ENCODE data around the gene ATG7.
"Not testable (repeated sequence)": the region's sequence is repeated elsewhere in the genome, so short reads cannot be mapped to it uniquely, and the experiment has no call there.

The ATG7 gene

DNA sequence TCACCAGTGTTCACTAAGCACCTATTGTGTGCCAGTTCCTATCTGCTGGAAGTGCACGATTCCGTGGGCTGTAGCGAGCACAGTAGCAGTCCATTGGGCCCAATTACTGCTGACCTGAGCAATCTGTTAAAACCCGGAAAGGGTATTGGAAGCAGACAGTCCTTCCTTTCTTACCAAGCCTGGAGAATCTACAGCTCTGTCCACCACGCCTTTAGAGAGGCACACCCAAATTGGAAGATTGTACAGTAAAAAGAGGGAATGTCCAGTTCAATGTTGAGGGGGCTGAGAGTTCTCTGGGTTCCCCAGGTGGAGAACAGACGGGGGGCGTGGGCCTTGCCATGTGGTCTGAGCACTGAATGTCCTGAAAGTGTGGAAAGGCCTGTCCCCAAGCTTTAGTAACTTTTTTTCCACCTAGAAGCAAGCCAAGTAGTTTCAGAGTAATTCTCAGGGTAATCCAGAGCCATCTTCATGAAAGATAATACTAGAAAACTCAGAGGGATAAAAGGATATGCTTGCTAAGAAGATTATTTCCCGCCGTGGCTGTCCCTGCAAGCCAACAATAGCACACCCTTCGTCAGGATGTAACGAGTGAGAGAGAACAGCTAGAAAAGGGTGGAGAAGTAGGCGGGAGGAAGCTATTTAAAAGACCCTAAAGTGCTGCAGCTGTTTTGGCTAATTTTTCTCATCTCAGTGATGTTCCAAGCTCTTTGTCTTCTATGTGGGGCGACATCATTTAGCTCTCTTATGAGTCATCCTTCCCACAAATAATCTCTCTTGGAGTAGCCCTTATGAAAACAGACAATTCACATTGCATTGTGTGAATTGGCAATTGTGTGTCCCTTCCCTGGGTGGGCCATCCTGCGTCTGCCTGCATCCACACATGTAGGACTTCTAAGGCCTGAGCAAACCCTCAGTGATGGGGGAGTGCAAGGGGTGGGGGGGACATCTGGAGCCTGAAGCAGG lies 181.0 kb downstream of the ATG7 start:
- in situ Hi-C loops (cut with HindIII; ENCODE audit: low sequenced_read_pairs) = no loop called here

DNA sequence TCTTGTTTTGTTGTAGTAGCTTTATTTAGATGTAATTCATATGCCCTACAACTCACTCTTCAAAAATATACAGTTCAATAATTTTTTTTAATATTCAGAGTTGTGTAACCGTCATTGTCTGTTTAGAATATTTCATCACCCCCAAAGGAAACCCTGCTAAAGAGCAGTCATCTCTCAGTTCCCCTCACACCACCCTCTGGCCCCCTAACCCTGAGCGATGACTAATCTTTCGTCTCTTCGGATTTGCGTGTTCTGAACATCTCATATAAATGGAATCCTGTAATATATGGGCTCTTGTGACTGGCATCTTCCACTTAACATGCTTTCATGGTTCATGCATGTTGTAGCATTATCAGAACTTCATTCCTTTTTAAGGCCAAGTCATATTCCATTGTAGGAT lies 183.8 kb downstream of the ATG7 start:
- in situ Hi-C loops (cut with HindIII; ENCODE audit: low sequenced_read_pairs) = no loop called here

- in situ Hi-C loops (cut with HindIII; ENCODE audit: low sequenced_read_pairs) = no loop called here
Observed at GRCh38 chr3:11457135-11457534, 184.9 kb downstream of the ATG7 start.

DNA sequence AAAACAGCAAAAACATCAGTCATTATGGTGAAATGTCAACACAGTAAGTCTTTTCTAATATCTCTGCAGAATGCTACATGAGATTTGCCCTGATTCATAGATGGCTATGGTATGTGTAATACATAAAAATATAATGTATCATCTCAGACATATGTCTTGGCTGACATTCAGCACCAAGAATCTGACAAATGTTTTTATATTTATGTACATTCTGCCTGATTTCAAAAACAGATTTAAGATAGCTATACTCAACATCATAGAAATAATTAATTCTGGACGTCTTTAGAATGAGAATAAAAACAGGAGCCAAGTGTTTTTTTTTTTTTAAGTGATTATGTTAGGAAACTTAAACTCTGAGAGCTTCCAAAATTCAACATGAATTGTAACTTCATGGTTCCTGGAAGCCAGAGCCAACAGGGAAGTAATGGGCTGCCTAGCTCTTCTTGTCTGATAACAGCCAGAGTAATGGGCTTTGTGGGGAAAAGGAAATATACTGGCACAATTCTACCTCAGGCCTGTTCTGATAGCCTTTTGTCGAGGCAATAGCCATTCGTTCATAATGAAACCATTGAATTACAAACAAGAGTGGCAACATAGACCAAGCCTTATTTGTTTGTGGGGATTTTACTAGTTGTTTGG lies 187.1 kb downstream of the ATG7 start:
- in situ Hi-C loops (cut with HindIII; ENCODE audit: low sequenced_read_pairs) = no loop called here

GRCh38 chr3:11461226-11461625 lies 189.0 kb downstream of the ATG7 start:
- in situ Hi-C loops (cut with HindIII; ENCODE audit: low sequenced_read_pairs) = no loop called here

DNA sequence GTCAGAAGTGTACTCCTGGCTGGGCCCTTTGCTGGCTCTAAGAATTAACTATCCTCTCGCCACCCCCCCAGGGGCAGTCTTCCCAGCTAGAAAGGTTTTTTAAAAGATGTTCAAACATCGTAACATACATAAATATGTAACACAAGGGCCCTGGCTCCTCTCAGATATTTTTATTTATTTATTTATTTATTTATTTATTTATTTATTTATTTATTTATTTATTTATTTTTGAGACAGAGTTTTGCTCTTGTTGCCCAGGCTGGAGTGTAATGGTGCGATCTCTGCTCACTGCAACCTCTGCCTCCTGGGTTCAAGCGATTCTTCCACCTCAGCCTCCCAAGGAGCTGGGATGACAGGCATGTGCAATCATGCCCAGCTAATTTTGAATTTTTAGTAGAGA lies 190.5 kb downstream of the ATG7 start:
- in situ Hi-C loops (cut with HindIII; ENCODE audit: low sequenced_read_pairs) = not testable (repeated sequence)

GRCh38 chr3:11463591-11463990 lies 191.4 kb downstream of the ATG7 start:
- in situ Hi-C loops (cut with HindIII; ENCODE audit: low sequenced_read_pairs) = no loop called here

GRCh38 chr3:11464356-11464755 lies 192.2 kb downstream of the ATG7 start:
- in situ Hi-C loops (cut with HindIII; ENCODE audit: low sequenced_read_pairs) = no loop called here

DNA sequence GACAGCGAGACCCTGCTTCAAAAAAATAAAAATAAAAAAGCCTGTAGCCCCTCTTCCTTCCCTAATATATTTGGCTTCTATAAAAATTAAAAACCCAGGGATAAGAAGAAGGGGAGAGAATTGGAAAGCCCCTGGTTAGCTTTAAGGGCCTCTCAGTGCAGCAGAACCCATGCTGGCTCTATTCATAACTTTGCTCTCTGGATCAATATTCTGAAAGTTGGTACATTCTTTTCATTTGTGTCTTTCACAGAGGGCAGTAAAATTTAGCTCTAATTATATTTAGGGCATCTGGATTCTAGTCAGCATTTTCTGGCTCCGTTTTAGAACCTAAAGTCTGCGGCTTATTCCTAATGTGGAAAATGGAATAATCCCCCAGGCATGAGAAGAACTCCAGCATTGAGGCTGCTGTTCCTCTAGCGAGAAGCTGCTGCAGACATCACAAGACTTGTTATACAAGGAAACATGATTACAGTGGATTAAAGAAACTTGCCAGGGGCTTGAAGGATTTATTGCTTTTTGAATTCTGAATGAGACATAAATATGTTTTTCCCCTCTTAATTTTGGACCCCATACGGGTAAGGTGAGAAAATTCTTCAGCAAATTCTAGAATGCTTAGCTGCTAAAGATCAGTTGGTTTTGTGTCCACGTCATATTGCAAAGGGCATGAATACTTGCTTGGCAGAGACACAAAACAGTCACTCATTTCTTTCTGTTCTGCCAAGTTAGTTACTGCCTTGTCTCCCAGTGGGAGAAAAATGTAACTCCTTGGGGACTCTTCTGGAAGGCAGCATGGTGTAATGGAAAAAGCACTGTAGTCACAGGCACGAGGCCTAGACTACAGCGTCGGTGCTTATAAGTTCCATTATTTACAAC lies 193.8 kb downstream of the ATG7 start:
- in situ Hi-C loops (cut with HindIII; ENCODE audit: low sequenced_read_pairs) = no loop called here

GRCh38 chr3:11467875-11468274 lies 195.7 kb downstream of the ATG7 start:
- in situ Hi-C loops (cut with HindIII; ENCODE audit: low sequenced_read_pairs) = no loop called here

DNA sequence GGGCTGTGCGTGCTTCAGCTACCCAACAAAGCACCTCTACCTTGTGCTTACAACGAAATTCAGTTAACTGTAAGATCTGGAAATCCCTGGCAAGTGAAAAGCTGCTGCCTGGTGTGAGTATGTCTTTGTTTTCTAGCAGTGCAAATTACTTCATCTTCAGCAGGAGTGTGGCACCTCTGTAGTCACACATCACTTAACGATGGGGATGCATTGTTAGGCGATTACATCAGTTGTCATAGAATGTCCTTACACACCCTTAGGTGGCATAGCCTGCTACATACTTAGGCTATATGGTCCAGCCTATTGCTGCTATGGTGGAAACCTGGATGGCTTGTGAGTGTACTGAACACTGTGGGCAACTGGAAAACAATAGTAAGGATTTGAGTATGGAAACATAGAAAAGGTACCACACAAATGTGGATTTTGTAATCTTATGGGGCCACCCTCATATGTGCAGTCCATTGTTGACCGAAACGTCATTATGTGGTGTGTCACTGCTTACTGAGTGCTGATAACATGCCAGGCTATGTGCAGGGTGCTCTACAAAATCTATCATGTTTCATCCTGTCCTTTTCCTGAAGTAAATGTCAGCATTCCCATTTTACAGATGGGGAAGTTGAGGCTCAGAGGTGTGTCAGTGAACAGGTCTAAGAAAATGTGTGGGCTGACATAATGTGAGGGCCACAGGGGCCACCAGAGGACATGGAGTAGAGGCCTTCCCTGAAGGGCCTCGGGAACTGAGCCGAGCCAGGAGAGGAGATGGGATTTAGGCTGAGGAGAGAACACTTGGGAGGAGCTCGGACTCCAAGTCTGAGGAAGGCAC lies 198.0 kb downstream of the ATG7 start:
- in situ Hi-C loops (cut with HindIII; ENCODE audit: low sequenced_read_pairs) = no loop called here

GRCh38 chr3:11475324-11475723 lies 203.1 kb downstream of the ATG7 start:
- in situ Hi-C loops (cut with HindIII; ENCODE audit: low sequenced_read_pairs) = no loop called here

GRCh38 chr3:11476735-11477144 lies 204.5 kb downstream of the ATG7 start:
- in situ Hi-C loops (cut with HindIII; ENCODE audit: low sequenced_read_pairs) = no loop called here

DNA sequence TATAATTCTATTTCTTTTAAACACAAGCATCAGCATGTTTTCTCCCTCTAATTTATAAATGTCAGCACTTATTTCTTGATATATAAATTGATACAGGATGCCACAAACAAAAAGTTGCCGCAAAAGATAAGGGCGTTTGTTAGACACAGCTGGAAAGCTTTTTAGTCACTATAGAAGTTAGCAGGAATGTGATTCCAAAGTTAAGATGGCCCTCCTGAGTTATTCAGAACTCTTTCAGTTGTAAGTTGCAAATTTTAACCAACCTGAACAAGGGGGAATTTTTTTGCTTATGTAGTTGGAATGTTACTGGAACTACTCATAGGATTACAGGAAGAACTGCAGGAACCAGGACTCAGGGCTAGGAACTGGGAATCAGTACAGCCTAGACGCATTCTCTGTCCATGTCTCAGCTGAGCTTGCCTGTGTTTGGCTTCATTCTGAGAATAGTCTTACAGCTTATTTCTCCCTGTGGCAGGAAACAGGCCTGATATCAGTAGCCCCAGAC lies 205.3 kb downstream of the ATG7 start:
- in situ Hi-C loops (cut with HindIII; ENCODE audit: low sequenced_read_pairs) = no loop called here

GRCh38 chr3:11478167-11478566 lies 206.0 kb downstream of the ATG7 start:
- in situ Hi-C loops (cut with HindIII; ENCODE audit: low sequenced_read_pairs) = no loop called here

GRCh38 chr3:11479221-11479620 lies 207.0 kb downstream of the ATG7 start:
- in situ Hi-C loops (cut with HindIII; ENCODE audit: low sequenced_read_pairs) = no loop called here

DNA sequence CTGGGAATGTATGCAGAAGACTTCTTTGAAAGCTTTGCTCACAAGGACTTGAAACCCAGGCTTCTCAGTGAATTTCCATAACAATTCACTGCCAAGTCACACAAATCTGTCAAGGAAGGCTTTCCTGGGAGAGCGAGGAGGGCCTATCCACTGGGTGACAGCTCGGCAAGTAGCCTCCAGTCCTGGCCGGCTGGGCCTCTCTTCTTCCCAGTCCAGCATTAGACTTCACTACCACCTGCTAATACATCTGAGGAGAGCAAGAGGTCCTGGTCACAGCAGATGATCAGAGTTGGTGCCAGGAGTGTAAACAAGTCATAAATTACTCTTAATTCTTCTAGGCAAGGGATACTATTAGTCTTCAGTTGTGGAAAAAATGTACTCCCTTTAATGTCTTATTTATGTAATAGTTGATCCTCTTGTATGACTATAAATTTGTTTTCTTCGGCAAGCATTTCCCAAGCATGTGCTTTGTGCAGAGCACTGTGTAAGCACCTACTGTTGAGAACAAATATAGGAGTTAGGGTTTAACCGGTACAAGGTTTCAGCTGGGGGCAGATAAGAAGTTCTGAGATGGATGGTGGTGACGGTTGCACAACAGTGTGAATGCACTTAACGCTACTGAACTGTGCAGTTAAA lies 208.6 kb downstream of the ATG7 start:
- in situ Hi-C loops (cut with HindIII; ENCODE audit: low sequenced_read_pairs) = no loop called here

DNA sequence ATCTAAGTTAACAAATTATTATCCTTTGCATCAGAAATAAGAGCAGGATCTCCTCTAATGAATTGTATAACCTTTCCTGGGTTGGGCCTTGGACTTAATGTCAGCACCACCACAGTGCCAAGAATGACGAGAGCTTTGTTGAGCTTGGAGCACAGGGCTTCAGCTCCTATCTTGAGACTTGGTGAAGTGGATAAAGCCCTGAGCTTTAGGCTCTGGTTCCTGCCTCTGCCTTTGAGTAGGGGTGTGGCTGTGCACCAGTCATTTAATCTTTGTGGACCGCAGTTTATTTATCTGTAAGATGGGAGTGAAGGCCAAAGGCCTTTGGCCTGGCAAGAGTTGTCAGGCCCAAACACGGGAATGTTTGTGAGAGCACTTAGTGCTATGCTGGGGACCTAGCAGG lies 209.4 kb downstream of the ATG7 start:
- in situ Hi-C loops (cut with HindIII; ENCODE audit: low sequenced_read_pairs) = no loop called here

- in situ Hi-C loops (cut with HindIII; ENCODE audit: low sequenced_read_pairs) = no loop called here
Observed at GRCh38 chr3:11482021-11482420, 209.8 kb downstream of the ATG7 start.

DNA sequence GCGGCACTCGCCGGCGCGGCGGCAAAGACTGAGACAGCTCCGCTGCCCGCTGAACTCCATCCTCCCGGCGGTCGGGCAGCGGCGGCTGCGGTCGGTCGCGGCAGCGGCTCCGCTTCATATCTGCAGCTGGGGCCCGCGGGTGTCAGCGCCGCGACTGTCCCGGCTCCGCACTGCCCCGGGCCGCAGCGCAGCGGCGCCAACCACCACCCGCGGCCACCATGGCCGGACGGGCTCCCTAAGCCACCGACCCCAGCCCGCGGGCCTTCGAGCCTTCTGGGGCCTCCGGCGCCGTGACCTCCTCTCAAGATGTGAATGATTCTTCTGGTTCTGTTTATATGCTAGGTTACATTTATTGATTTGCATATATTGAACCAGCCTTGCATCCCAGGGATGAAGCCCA lies 216.2 kb downstream of the ATG7 start:
- in situ Hi-C loops (cut with HindIII; ENCODE audit: low sequenced_read_pairs) = not testable (repeated sequence)

Data from DLD1 (cell line).